Neural progenitor cell (in vitro differentiated cells): ENCODE measurements around the gene DNER. TPM values are rescaled to one million over a fixed set of nuclear protein-coding genes. Genes with fewer than 3 reads are reported as not detected.

Experiments
- DNase-seq: peaks from one replicate; pipeline ENCODE4 v3.0.0-alpha.2; 2016; ENCODE audit warnings: low spot score
- H2AFZ ChIP-seq: fragments of 200-600 bp; sonication (generic); replicated peaks from 2 replicates; pipeline ENCODE4 v1.6.1; 2016; ENCODE audit warnings: antibody characterized with exemption
- H3F3A ChIP-seq: fragments of 200-600 bp; sonication (generic); 2 replicates; pipeline ENCODE4 v1.6.1; 2016; ENCODE audit warnings: antibody characterized with exemption, low read depth
- H3K27ac ChIP-seq: fragments of 200-600 bp; sonication (generic); 2 replicates; pipeline ENCODE4 v1.5.1; 2016; ENCODE audit warnings: mild to moderate bottlenecking
- H3K27me3 ChIP-seq: fragments of 200-600 bp; sonication (generic); 2 replicates; pipeline ENCODE4 v1.6.1; 2016; ENCODE audit warnings: mild to moderate bottlenecking, moderate library complexity
- H3K36me3 ChIP-seq: fragments of 200-600 bp; sonication (generic); 2 replicates; pipeline ENCODE4 v1.5.1; 2016
- H3K4me1 ChIP-seq: fragments of 200-600 bp; sonication (generic); 2 replicates; pipeline ENCODE4 v1.6.1; 2016; ENCODE audit warnings: mixed run types
- H3K4me2 ChIP-seq: fragments of 200-600 bp; sonication (generic); 2 replicates; pipeline ENCODE4 v1.6.1; 2016
- H3K4me3 ChIP-seq: fragments of 200-600 bp; sonication (generic); 2 replicates; pipeline ENCODE4 v1.5.1; 2016
- H3K79me2 ChIP-seq: fragments of 200-600 bp; sonication (generic); 2 replicates; pipeline ENCODE4 v1.6.1; 2016; ENCODE audit warnings: low read depth
- H3K9ac ChIP-seq: fragments of 200-600 bp; sonication (generic); 2 replicates; pipeline ENCODE4 v1.6.1; 2016
- H3K9me3 ChIP-seq: fragments of 200-600 bp; sonication (generic); 2 replicates; pipeline ENCODE4 v1.5.1; 2016; ENCODE audit warnings: low read depth
- H4K20me1 ChIP-seq: fragments of 200-600 bp; sonication (generic); 2 replicates; pipeline ENCODE4 v1.6.1; 2016; ENCODE audit warnings: low read depth
- H3K27ac Mint-ChIP-seq: 3 replicates; pipeline ENCODE4 v1.8.0; 2021; ENCODE audit warnings: mixed read lengths
- H3K27me3 Mint-ChIP-seq: 2 replicates; pipeline ENCODE4 v1.8.0; 2022; ENCODE audit warnings: low read depth, mild to moderate bottlenecking, inconsistent platforms, moderate library complexity, mixed read lengths; ENCODE audit not compliant: insufficient read depth
- H3K36me3 Mint-ChIP-seq: 3 replicates; pipeline ENCODE4 v1.8.0; 2021; ENCODE audit warnings: mixed read lengths
- H3K4me1 Mint-ChIP-seq: 3 replicates; pipeline ENCODE4 v1.8.0; 2021; ENCODE audit warnings: mixed read lengths
- H3K4me3 Mint-ChIP-seq: 3 replicates; pipeline ENCODE4 v1.8.0; 2021; ENCODE audit warnings: mild to moderate bottlenecking, moderate library complexity, mixed read lengths
- H3K9me3 Mint-ChIP-seq: 3 replicates; pipeline ENCODE4 v1.8.0; 2020; ENCODE audit warnings: mixed read lengths
- EZH2 ChIP-seq: fragments of 200-600 bp; sonication (generic); IDR thresholded peaks from 2 replicates; pipeline ENCODE4 v1.6.1; 2017; ENCODE audit warnings: antibody characterized with exemption, mild to moderate bottlenecking, moderate library complexity
- EZH2phosphoT487 ChIP-seq: fragments of 200-600 bp; sonication (generic); IDR thresholded peaks from 2 replicates; pipeline ENCODE4 v1.6.1; 2017; ENCODE audit warnings: antibody characterized with exemption
- small RNA-seq: library from RNA; depleted of rRNA; stranded (forward); fragments of <200 nt; gene quantifications from one replicate; pipeline ENCODE3, GENCODE V24; 2015
- total RNA-seq: library from RNA; depleted of rRNA; stranded (reverse); fragments of >200 nt; gene quantifications from 2 replicates; pipeline ENCODE4 v1.2.3, GENCODE V29; 2015; ENCODE audit warnings: low replicate concordance
- TF ChIP-seq, protein P1 (sequence below): fragments of 200-600 bp; sonication (generic); IDR thresholded peaks from 2 replicates; pipeline ENCODE4 v1.5.1; 2017; ENCODE audit warnings: antibody characterized with exemption, mild to moderate bottlenecking

DNER gene
- total RNA-seq, 1 donor from 2014 or later = 0.97 TPM

DNA sequence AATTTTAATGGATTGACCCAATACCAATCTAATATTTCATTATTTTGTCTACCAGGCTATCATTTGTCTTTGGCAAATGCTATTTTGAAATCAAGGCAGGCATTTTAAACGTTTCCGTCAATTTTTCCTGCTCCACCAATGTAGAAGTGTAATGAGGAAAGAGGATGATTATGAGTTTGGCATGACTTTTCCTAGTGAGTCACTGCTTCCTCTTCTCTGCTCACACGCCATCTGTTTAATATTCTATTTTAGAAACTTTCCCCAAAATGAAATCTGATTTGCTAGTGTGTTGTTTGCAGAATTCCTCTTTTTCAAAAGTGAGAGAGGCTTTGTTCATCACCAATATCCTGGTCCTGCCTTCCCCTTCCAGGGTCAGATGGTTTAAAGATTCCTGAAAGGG lies 400.8 kb downstream of the DNER start:
- no peak overlapping the region for H3K27ac ChIP-seq
- no peaks in the 10 kb centered on the region for H3K27me3 ChIP-seq
- Mint-ChIP-seq H3K4me3 (no peak overlapping the region), H3K9me3 (no peaks in the 10 kb centered on the region), H3K36me3 (no peaks in the 10 kb centered on the region), H3K27ac (no peak overlapping the region), H3K4me1 (no peaks in the 10 kb centered on the region), H3K27me3 (no peaks in the 10 kb centered on the region)
- TF ChIP-seq EZH2 (no peak), EZH2phosphoT487 (no peak)
- TF ChIP-seq, protein P1, sequence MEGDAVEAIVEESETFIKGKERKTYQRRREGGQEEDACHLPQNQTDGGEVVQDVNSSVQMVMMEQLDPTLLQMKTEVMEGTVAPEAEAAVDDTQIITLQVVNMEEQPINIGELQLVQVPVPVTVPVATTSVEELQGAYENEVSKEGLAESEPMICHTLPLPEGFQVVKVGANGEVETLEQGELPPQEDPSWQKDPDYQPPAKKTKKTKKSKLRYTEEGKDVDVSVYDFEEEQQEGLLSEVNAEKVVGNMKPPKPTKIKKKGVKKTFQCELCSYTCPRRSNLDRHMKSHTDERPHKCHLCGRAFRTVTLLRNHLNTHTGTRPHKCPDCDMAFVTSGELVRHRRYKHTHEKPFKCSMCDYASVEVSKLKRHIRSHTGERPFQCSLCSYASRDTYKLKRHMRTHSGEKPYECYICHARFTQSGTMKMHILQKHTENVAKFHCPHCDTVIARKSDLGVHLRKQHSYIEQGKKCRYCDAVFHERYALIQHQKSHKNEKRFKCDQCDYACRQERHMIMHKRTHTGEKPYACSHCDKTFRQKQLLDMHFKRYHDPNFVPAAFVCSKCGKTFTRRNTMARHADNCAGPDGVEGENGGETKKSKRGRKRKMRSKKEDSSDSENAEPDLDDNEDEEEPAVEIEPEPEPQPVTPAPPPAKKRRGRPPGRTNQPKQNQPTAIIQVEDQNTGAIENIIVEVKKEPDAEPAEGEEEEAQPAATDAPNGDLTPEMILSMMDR = no peak
- no peak overlapping the region for H3K9ac ChIP-seq
- H3K4me1 ChIP-seq = no peaks in the 10 kb centered on the region
- H3K9me3 ChIP-seq = no peaks in the 10 kb centered on the region
- no peaks in the 10 kb centered on the region for H4K20me1 ChIP-seq
- H3K79me2 ChIP-seq = no peaks in the 10 kb centered on the region
- no peak overlapping the region for H3K4me3 ChIP-seq
- no peaks in the 10 kb centered on the region for H3K36me3 ChIP-seq
- no peak overlapping the region for H3K4me2 ChIP-seq
- no peak overlapping the region for H2AFZ ChIP-seq
- DNase-seq = no peak
- no peaks in the 10 kb centered on the region for H3F3A ChIP-seq

Small RNA genes within 50 kb of the gene (small RNA-seq; reads per million reads assigned to genes)
- not detected for gene RNU7-9P

Other genes with a start within 250 kb of the DNER start
- gene TRIP12, start 207.5 kb upstream of the DNER start, total RNA-seq = 107 and 157 TPM in 2 replicates
- gene FBXO36, start 207.9 kb upstream of the DNER start, total RNA-seq = 9.5 and 13.1 TPM in 2 replicates